Left lung (tissue), 10 donors: ENCODE data around the gene DNMT3A. TPM values are rescaled to one million over a fixed set of nuclear protein-coding genes. Genes with fewer than 3 reads are reported as not detected.

Experiments
- ATAC-seq: fragments of 200-7000 bp; cut with Tn5 transposase; one replicate; pipeline ENCODE4 v1.9.1; 2020; ENCODE audit warnings: moderate library complexity
- DNase-seq, 4 donors: peaks; one replicate each; pipeline ENCODE4 v3.0.0-alpha.2; 2013 to 2020
- H3K27ac ChIP-seq, 2 donors: fragments of 200-600 bp; sonication (generic) in 1 of 2; one replicate each; pipeline versions ENCODE4 v1.5.0 to v1.8.0; 2020 to 2021
- H3K27me3 ChIP-seq, 2 donors: fragments of 200-600 bp; sonication (generic) in 1 of 2; one replicate each; pipeline versions ENCODE4 v1.5.0 to v1.8.0; 2020 to 2021
- H3K36me3 ChIP-seq, 2 donors: fragments of 200-600 bp; sonication (generic) in 1 of 2; one replicate each; pipeline versions ENCODE4 v1.5.0 to v1.8.0; 2020 to 2021
- H3K4me1 ChIP-seq, 2 donors: fragments of 200-600 bp; one replicate each; pipeline ENCODE4 v1.8.0; 2021
- H3K4me3 ChIP-seq, 2 donors: fragments of 200-600 bp; sonication (generic) in 1 of 2; one replicate each; pipeline versions ENCODE4 v1.5.0 to v1.8.0; 2020 to 2021; ENCODE audit warnings: mild to moderate bottlenecking in 1 of 2
- H3K9me3 ChIP-seq, 2 donors: fragments of 200-600 bp; sonication (generic) in 1 of 2; one replicate each; pipeline versions ENCODE4 v1.5.0 to v1.8.0; 2020 to 2021
- CTCF ChIP-seq, 2 donors: fragments of 200-600 bp; sonication (generic) in 1 of 2; IDR thresholded peaks; one replicate each; pipeline versions ENCODE4 v1.5.0 to v1.8.0; 2021; ENCODE audit warnings: antibody characterized with exemption in 2 of 2
- intact Hi-C, 2 donors: fragments of 100-400 bp; cut with DNase I; formaldehyde crosslinking; loops; one replicate each; pipeline versions ENCODE4 v1.11.2 to v1.14.2; 2022
- polyA plus RNA-seq, 6 donors: library from polyadenylated mRNA; unstranded; fragments of 120-200 nt; gene quantifications; one replicate each; pipeline ENCODE4 v1.2.1, GENCODE V29; 2013; ENCODE audit not compliant: insufficient read length in 6 of 6
- total RNA-seq, 2 donors: library from RNA; stranded (reverse); fragmentation: NEBNext Ultra II Directional; extraction: Animal tissue kit (Norgen Biotek cat#: 25700); gene quantifications; one replicate each; pipeline ENCODE4 v1.2.1, GENCODE V29; 2021
- donor health status: DM: no; HTN: yes; CAD: no.
- donor health status: DM: no; HTN: no; CAD: no.

The DNMT3A gene
- total and polyA plus RNA-seq, 8 donors: 37.5 to 123 (median 100) TPM

- Histone ChIP-seq H3K27ac (no peak overlapping the region), H3K36me3 (peaks cover 0 to 25% of the 10 kb centered on the region in 2 donors), H3K27me3 (no peaks in the 10 kb centered on the region), H3K4me3 (no peak overlapping the region), H3K4me1 (peaks cover 0 to 47% of the 10 kb centered on the region in 2 donors), H3K9me3 (no peaks in the 10 kb centered on the region)
- intact Hi-C loops: no loop called here
- no peak for TF ChIP-seq CTCF (IDR thresholded peaks at IDR 0.05)
- DNase-seq (no peak), ATAC-seq (peak; percentile 5)
Observed at GRCh38 chr2:25306777-25307368, 34.9 kb downstream of the DNMT3A start.

GRCh38 chr2:25305775-25306174 is 36.0 kb downstream of the DNMT3A start:
- ATAC-seq: no peak
- Histone ChIP-seq H3K4me1 (peaks cover 0 to 49% of the 10 kb centered on the region in 2 donors), H3K27me3 (no peaks in the 10 kb centered on the region), H3K9me3 (no peaks in the 10 kb centered on the region), H3K27ac (no peak overlapping the region), H3K4me3 (no peak overlapping the region), H3K36me3 (peaks cover 0 to 23% of the 10 kb centered on the region in 2 donors)
- intact Hi-C loops: no loop called here
- DNase-seq: no peak
- no peak for TF ChIP-seq CTCF (IDR thresholded peaks at IDR 0.05)

- DNase-seq (no peak), ATAC-seq (no peak)
- Histone ChIP-seq H3K27ac (no peak overlapping the region), H3K36me3 (peaks cover 0 to 26% of the 10 kb centered on the region in 2 donors), H3K27me3 (no peaks in the 10 kb centered on the region), H3K9me3 (no peaks in the 10 kb centered on the region), H3K4me3 (no peak overlapping the region), H3K4me1 (peaks cover 0 to 46% of the 10 kb centered on the region in 2 donors)
- TF ChIP-seq CTCF (IDR thresholded peaks at IDR 0.05): no peak
- intact Hi-C loops: no loop called here
Observed at GRCh38 chr2:25304826-25305596, 36.7 kb downstream of the DNMT3A start.

GRCh38 chr2:25304321-25304720 is 37.4 kb downstream of the DNMT3A start:
- Histone ChIP-seq H3K4me1 (peaks cover 0 to 46% of the 10 kb centered on the region in 2 donors), H3K4me3 (no peak overlapping the region), H3K36me3 (peaks cover 0 to 33% of the 10 kb centered on the region in 2 donors), H3K9me3 (no peaks in the 10 kb centered on the region), H3K27me3 (no peaks in the 10 kb centered on the region), H3K27ac (no peak overlapping the region)
- DNase-seq (no peak), ATAC-seq (no peak)
- no peak for TF ChIP-seq CTCF (IDR thresholded peaks at IDR 0.05)
- intact Hi-C loops: no loop called here

- intact Hi-C loops: no loop called here
- DNase-seq (no peak), ATAC-seq (no peak)
- Histone ChIP-seq H3K9me3 (no peaks in the 10 kb centered on the region), H3K4me1 (peaks cover 0 to 46% of the 10 kb centered on the region in 2 donors), H3K27ac (no peak overlapping the region), H3K27me3 (no peaks in the 10 kb centered on the region), H3K36me3 (peaks cover 0 to 38% of the 10 kb centered on the region in 2 donors), H3K4me3 (no peak overlapping the region)
- TF ChIP-seq CTCF (IDR thresholded peaks at IDR 0.05): no peak
Observed at GRCh38 chr2:25303633-25304236, 38.0 kb downstream of the DNMT3A start.
